ENCODE measurements around the gene INPP5E.

The INPP5E gene

GRCh38 chr9:136459425-136459824, 19.8 kb upstream of the INPP5E start:
- H3K36me3 ChIP-seq (ENCODE audit: control insufficient read depth in 1 of 2, insufficient read depth in 2 of 2, low read length in 2 of 2): peaks cover 71 to 95% of the 10 kb centered on the region in 2 donors
- no peaks in the 10 kb centered on the region for H3K9me3 ChIP-seq (ENCODE audit: control insufficient read depth in 1 of 2, low read length in 2 of 2)
- H3K4me3 ChIP-seq (ENCODE audit: low read depth in 1 of 2, low read length in 2 of 2): no peak overlapping the region
- H3K27me3 ChIP-seq (ENCODE audit: control insufficient read depth in 1 of 2, insufficient read depth in 2 of 2, low read length in 2 of 2): no peaks in the 10 kb centered on the region
- no peak overlapping the region for H3K27ac ChIP-seq (ENCODE audit: low read depth, low read length)
- no peaks in the 10 kb centered on the region for H3K4me1 ChIP-seq (ENCODE audit: control insufficient read depth in 1 of 2, insufficient read depth in 2 of 2, low read length in 2 of 2)
- no peak overlapping the region for H3K9ac ChIP-seq (ENCODE audit: low read depth in 1 of 2, low read length in 2 of 2)

- no peaks in the 10 kb centered on the region for H3K9me3 ChIP-seq (ENCODE audit: control insufficient read depth in 1 of 2, low read length in 2 of 2)
- H3K36me3 ChIP-seq (ENCODE audit: control insufficient read depth in 1 of 2, insufficient read depth in 2 of 2, low read length in 2 of 2): peaks cover 61 to 88% of the 10 kb centered on the region in 2 donors
- H3K27ac ChIP-seq (ENCODE audit: low read depth, low read length): no peak overlapping the region
- no peak overlapping the region for H3K9ac ChIP-seq (ENCODE audit: low read depth in 1 of 2, low read length in 2 of 2)
- no peak overlapping the region for H3K4me3 ChIP-seq (ENCODE audit: low read depth in 1 of 2, low read length in 2 of 2)
- no peaks in the 10 kb centered on the region for H3K4me1 ChIP-seq (ENCODE audit: control insufficient read depth in 1 of 2, insufficient read depth in 2 of 2, low read length in 2 of 2)
- H3K27me3 ChIP-seq (ENCODE audit: control insufficient read depth in 1 of 2, insufficient read depth in 2 of 2, low read length in 2 of 2): no peaks in the 10 kb centered on the region
These were observed 17.7 kb upstream of the INPP5E start for GRCh38 chr9:136457326-136457725.

GRCh38 chr9:136456258-136456657, 16.6 kb upstream of the INPP5E start:
- H3K27me3 ChIP-seq (ENCODE audit: control insufficient read depth in 1 of 2, insufficient read depth in 2 of 2, low read length in 2 of 2): no peaks in the 10 kb centered on the region
- H3K4me1 ChIP-seq (ENCODE audit: control insufficient read depth in 1 of 2, insufficient read depth in 2 of 2, low read length in 2 of 2): no peaks in the 10 kb centered on the region
- H3K27ac ChIP-seq (ENCODE audit: low read depth, low read length): no peak overlapping the region
- no peak overlapping the region for H3K9ac ChIP-seq (ENCODE audit: low read depth in 1 of 2, low read length in 2 of 2)
- no peak overlapping the region for H3K4me3 ChIP-seq (ENCODE audit: low read depth in 1 of 2, low read length in 2 of 2)
- no peaks in the 10 kb centered on the region for H3K9me3 ChIP-seq (ENCODE audit: control insufficient read depth in 1 of 2, low read length in 2 of 2)
- peaks cover 55 to 87% of the 10 kb centered on the region in 2 donors for H3K36me3 ChIP-seq (ENCODE audit: control insufficient read depth in 1 of 2, insufficient read depth in 2 of 2, low read length in 2 of 2)

- no peaks in the 10 kb centered on the region for H3K27me3 ChIP-seq (ENCODE audit: control insufficient read depth in 1 of 2, insufficient read depth in 2 of 2, low read length in 2 of 2)
- no peaks in the 10 kb centered on the region for H3K4me1 ChIP-seq (ENCODE audit: control insufficient read depth in 1 of 2, insufficient read depth in 2 of 2, low read length in 2 of 2)
- no peak overlapping the region for H3K4me3 ChIP-seq (ENCODE audit: low read depth in 1 of 2, low read length in 2 of 2)
- H3K27ac ChIP-seq (ENCODE audit: low read depth, low read length): no peak overlapping the region
- H3K9me3 ChIP-seq (ENCODE audit: control insufficient read depth in 1 of 2, low read length in 2 of 2): no peaks in the 10 kb centered on the region
- no peak overlapping the region for H3K9ac ChIP-seq (ENCODE audit: low read depth in 1 of 2, low read length in 2 of 2)
- H3K36me3 ChIP-seq (ENCODE audit: control insufficient read depth in 1 of 2, insufficient read depth in 2 of 2, low read length in 2 of 2): peaks cover 59 to 87% of the 10 kb centered on the region in 2 donors
These were observed 15.7 kb upstream of the INPP5E start for GRCh38 chr9:136455043-136456002.

- Histone ChIP-seq H3K27ac (ENCODE audit: low read depth, low read length) (no peak overlapping the region), H3K4me3 (ENCODE audit: low read depth in 1 of 2, low read length in 2 of 2) (no peak overlapping the region), H3K27me3 (ENCODE audit: control insufficient read depth in 1 of 2, insufficient read depth in 2 of 2, low read length in 2 of 2) (no peaks in the 10 kb centered on the region), H3K9me3 (ENCODE audit: control insufficient read depth in 1 of 2, low read length in 2 of 2) (no peaks in the 10 kb centered on the region), H3K4me1 (ENCODE audit: control insufficient read depth in 1 of 2, insufficient read depth in 2 of 2, low read length in 2 of 2) (no peaks in the 10 kb centered on the region), H3K36me3 (ENCODE audit: control insufficient read depth in 1 of 2, insufficient read depth in 2 of 2, low read length in 2 of 2) (peaks cover 54 to 87% of the 10 kb centered on the region in 2 donors), H3K9ac (ENCODE audit: low read depth in 1 of 2, low read length in 2 of 2) (no peak overlapping the region)
These were observed 14.6 kb upstream of the INPP5E start for GRCh38 chr9:136454026-136454796.

GRCh38 chr9:136453326-136453725, 13.7 kb upstream of the INPP5E start:
- Histone ChIP-seq H3K27ac (ENCODE audit: low read depth, low read length) (no peak overlapping the region), H3K9me3 (ENCODE audit: control insufficient read depth in 1 of 2, low read length in 2 of 2) (no peaks in the 10 kb centered on the region), H3K36me3 (ENCODE audit: control insufficient read depth in 1 of 2, insufficient read depth in 2 of 2, low read length in 2 of 2) (peaks cover 54 to 88% of the 10 kb centered on the region in 2 donors), H3K4me1 (ENCODE audit: control insufficient read depth in 1 of 2, insufficient read depth in 2 of 2, low read length in 2 of 2) (no peaks in the 10 kb centered on the region), H3K4me3 (ENCODE audit: low read depth in 1 of 2, low read length in 2 of 2) (no peak overlapping the region), H3K27me3 (ENCODE audit: control insufficient read depth in 1 of 2, insufficient read depth in 2 of 2, low read length in 2 of 2) (no peaks in the 10 kb centered on the region), H3K9ac (ENCODE audit: low read depth in 1 of 2, low read length in 2 of 2) (no peak overlapping the region)

- Histone ChIP-seq H3K9ac (ENCODE audit: low read depth in 1 of 2, low read length in 2 of 2) (no peak overlapping the region), H3K27me3 (ENCODE audit: control insufficient read depth in 1 of 2, insufficient read depth in 2 of 2, low read length in 2 of 2) (no peaks in the 10 kb centered on the region), H3K4me1 (ENCODE audit: control insufficient read depth in 1 of 2, insufficient read depth in 2 of 2, low read length in 2 of 2) (no peaks in the 10 kb centered on the region), H3K9me3 (ENCODE audit: control insufficient read depth in 1 of 2, low read length in 2 of 2) (no peaks in the 10 kb centered on the region), H3K27ac (ENCODE audit: low read depth, low read length) (no peak overlapping the region), H3K4me3 (ENCODE audit: low read depth in 1 of 2, low read length in 2 of 2) (no peak overlapping the region), H3K36me3 (ENCODE audit: control insufficient read depth in 1 of 2, insufficient read depth in 2 of 2, low read length in 2 of 2) (peaks cover 59 to 89% of the 10 kb centered on the region in 2 donors)
These were observed 11.7 kb upstream of the INPP5E start for GRCh38 chr9:136451221-136451877.

- Histone ChIP-seq H3K4me3 (ENCODE audit: low read depth in 1 of 2, low read length in 2 of 2) (no peak overlapping the region), H3K27ac (ENCODE audit: low read depth, low read length) (no peak overlapping the region), H3K27me3 (ENCODE audit: control insufficient read depth in 1 of 2, insufficient read depth in 2 of 2, low read length in 2 of 2) (no peaks in the 10 kb centered on the region), H3K36me3 (ENCODE audit: control insufficient read depth in 1 of 2, insufficient read depth in 2 of 2, low read length in 2 of 2) (peaks cover 42 to 87% of the 10 kb centered on the region in 2 donors), H3K9ac (ENCODE audit: low read depth in 1 of 2, low read length in 2 of 2) (no peak overlapping the region), H3K9me3 (ENCODE audit: control insufficient read depth in 1 of 2, low read length in 2 of 2) (no peaks in the 10 kb centered on the region), H3K4me1 (ENCODE audit: control insufficient read depth in 1 of 2, insufficient read depth in 2 of 2, low read length in 2 of 2) (no peaks in the 10 kb centered on the region)
These were observed 9.0 kb upstream of the INPP5E start for GRCh38 chr9:136448655-136449054.

- Histone ChIP-seq H3K4me1 (ENCODE audit: control insufficient read depth in 1 of 2, insufficient read depth in 2 of 2, low read length in 2 of 2) (no peaks in the 10 kb centered on the region), H3K9me3 (ENCODE audit: control insufficient read depth in 1 of 2, low read length in 2 of 2) (no peaks in the 10 kb centered on the region), H3K4me3 (ENCODE audit: low read depth in 1 of 2, low read length in 2 of 2) (no peak overlapping the region), H3K27ac (ENCODE audit: low read depth, low read length) (no peak overlapping the region), H3K9ac (ENCODE audit: low read depth in 1 of 2, low read length in 2 of 2) (no peak overlapping the region), H3K36me3 (ENCODE audit: control insufficient read depth in 1 of 2, insufficient read depth in 2 of 2, low read length in 2 of 2) (peaks cover 39 to 93% of the 10 kb centered on the region in 2 donors), H3K27me3 (ENCODE audit: control insufficient read depth in 1 of 2, insufficient read depth in 2 of 2, low read length in 2 of 2) (no peaks in the 10 kb centered on the region)
These were observed 7.6 kb upstream of the INPP5E start for GRCh38 chr9:136447173-136447778.
